GM18520 (cell line): ENCODE measurements around the gene BHMT2.

Source experiments
- ATAC-seq: cut with Tn5 transposase; IDR thresholded peaks from one replicate; pipeline ENCODE4 v1.9.1; 2021; ENCODE audit not compliant: unreplicated experiment

Gene BHMT2

GRCh38 chr5:79119486-79119885 is 49.9 kb downstream of the BHMT2 start:
- ATAC-seq: no peak

DNA sequence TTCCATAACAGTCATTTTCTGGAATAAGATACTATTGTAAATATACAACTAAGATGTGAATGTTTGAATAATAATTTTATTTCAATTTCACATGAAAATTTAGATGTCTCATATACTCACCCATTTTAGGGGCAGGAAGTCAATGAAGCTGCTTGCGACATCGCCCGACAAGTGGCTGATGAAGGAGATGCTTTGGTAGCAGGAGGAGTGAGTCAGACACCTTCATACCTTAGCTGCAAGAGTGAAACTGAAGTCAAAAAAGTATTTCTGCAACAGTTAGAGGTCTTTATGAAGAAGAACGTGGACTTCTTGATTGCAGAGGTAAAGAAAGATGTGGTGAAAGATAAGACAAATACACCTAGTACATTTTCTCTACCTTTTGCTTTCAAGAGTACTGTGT is 50.7 kb downstream of the BHMT2 start:
- no peak for ATAC-seq

DNA sequence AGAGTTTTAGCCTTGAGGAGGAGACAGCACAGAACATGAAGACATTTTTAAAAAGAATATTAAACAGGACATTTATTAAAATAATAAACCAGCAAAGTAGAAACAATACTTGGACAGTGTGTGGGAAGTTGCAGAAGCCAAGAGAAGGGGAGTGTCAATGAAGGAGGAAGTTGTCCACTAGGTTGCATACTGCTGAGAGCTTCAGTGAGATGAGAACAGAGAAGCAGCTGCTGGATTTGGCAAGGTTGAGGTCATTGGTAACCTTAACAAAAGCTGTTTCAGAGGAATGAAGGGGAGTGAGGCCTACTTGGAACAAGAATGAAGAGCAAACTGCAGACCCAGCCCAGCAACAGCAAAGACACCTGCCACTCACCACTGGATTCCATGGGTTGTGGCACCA is 53.4 kb downstream of the BHMT2 start:
- no peak for ATAC-seq

DNA sequence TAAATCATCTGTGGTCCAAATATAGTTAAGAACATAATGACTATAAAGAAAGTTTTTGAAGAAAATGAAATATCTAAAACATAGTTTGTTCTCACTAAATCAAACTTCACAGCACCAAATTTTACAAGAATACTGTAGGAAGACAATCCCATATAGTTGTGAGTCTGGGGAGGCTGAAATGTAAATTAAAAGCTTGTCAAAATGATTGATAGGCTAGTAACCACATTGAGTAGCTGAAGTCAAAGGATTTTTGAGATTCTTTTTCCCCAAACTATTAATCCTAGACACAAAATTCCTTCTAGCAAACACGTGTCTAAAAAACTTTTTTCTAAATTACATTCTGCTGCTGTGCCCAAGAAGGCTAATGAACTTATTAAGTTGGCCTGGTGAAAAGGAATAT is 55.0 kb downstream of the BHMT2 start:
- no peak for ATAC-seq

GRCh38 chr5:79130781-79131180 is 61.2 kb downstream of the BHMT2 start:
- no peak for ATAC-seq

- no peak for ATAC-seq
These were observed 63.6 kb downstream of the BHMT2 start for GRCh38 chr5:79133121-79133656.

GRCh38 chr5:79133657-79134451 is 64.3 kb downstream of the BHMT2 start:
- no peak for ATAC-seq

GRCh38 chr5:79135790-79136553 is 66.4 kb downstream of the BHMT2 start:
- no peak for ATAC-seq

- ATAC-seq: no peak
These were observed 67.1 kb downstream of the BHMT2 start for GRCh38 chr5:79136618-79137017.
